G401 (cell line): Measurements from ENCODE around the gene SLC1A2. TPM values are rescaled to one million over a fixed set of nuclear protein-coding genes. Genes with fewer than 3 reads are reported as not detected.

Experiments used
- DNase-seq: peaks from one replicate; pipeline ENCODE4 v3.0.0-alpha.2; 2015; ENCODE audit warnings: low spot score
- in situ Hi-C: cut with HindIII; loops from 2 replicates; pipeline ENCODE4 v1.10.0; 2016; ENCODE audit warnings: low sequenced_read_pairs, mixed read lengths
- total RNA-seq: library from RNA; depleted of rRNA; stranded (reverse); fragments of >200 nt; shearing (Covaris generic); gene quantifications from 2 replicates; pipeline ENCODE4 v1.2.3, GENCODE V29; 2014

The SLC1A2 gene
- total RNA-seq, 1 experiment from 2014 or later, result 0.14 TPM

DNA sequence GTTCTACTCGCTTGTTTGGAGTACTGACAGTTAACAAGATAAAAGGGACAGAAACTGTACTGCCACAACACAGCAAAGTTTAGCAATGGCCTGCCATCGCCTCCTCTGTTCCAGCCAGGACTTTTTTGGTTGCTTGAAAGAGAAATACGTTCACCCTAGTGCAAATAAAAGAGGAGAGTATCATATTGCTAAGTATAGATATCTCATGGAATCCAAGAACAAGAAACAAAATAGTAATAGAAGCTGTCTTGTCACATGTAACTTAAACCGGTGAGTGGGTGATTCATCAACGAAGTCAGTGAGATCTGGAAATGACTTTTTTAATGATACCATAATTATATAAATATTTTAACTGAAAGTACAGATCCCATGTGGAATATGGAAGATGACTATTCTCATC, 35.4 kb downstream of the SLC1A2 start:
- in situ Hi-C loops, result no loop called here
- DNase-seq, result no peak

DNA sequence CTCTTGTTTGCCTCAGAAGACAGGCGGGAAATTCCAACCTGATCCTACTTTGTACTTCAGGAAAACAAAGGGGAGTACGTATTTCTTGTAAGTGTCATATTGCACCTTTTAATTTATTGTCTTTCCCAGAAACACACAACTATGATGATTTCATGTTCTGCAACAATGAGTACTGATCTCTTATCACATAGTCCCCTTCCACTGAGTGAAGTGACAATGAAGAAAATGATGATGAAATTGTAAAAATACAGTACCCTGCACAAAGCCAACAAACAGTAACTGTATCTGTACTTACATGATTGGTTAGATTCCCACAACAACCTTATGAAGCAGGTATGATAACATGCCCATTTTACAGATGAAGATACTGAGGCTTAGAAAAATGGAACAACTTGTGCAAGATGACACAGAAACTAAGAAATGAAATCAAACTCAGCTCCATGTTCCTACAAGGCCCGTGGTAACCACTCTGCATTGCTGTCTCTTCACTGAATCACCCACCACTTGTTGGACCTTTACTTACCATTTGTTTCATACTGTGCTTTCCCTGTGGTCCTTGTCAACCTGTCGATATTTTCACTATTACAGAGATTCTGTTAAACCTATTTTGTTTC, 37.5 kb downstream of the SLC1A2 start:
- no peak for DNase-seq
- in situ Hi-C loops, result no loop called here

DNA sequence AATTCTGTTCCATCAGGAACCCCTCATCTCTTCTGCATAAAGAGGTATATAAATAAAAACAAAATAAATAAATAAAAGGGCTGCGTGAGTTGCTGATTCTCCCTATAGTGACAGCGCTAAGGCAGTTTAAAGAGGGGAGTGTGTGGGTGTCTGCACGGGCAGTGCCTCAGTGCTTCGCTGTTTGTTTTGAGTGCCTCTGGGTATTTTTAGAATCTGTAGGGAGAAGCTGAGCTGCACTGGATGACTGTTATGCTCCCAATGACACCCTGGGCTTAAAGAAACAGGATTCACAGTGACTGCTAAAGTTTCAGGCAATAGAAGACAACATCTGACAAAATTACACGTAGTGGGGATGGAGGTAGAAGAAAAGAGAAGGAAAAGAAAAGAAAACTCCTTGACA, 38.8 kb downstream of the SLC1A2 start:
- in situ Hi-C loops, result no loop called here
- no peak for DNase-seq

DNA sequence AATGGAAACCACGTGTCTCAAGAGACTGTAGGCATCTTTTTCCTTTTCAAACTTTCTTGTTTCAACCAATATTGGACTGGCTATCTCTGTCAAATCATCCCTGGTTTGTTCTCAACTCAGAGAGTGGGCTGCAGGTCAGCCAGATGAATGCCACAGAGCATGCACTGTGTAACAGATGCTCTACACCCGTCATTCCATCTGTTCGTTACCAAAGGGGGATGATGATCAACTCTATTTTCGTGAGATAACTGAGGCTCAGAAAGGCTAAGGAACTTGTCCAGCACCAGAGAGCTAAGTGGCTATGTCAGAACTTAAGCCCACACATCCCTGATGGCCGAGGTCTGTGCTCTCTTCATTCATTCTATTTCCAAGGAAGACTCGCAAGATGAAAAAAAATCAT, 42.1 kb downstream of the SLC1A2 start:
- peak; percentile 33 for DNase-seq
- in situ Hi-C loops, result no loop called here

DNA sequence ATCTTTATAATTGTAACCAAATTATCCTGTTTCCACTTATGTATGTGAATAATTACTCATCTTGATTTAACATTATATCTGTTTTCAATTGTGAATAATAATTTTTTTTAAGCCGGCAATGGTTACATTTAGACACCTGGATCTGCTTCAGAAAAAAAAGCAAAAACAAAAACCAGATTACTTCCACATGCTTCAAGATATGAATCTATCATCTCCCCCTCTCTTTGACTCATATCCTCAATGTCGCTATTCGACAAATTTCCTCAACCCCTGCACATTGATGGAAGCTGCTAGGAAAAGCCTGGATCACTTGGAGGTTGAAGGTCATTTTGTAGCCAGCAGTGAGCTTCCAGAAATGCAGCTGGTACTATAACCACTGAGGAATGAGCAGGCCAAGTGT, 42.7 kb downstream of the SLC1A2 start:
- no peak for DNase-seq
- in situ Hi-C loops, result no loop called here

DNA sequence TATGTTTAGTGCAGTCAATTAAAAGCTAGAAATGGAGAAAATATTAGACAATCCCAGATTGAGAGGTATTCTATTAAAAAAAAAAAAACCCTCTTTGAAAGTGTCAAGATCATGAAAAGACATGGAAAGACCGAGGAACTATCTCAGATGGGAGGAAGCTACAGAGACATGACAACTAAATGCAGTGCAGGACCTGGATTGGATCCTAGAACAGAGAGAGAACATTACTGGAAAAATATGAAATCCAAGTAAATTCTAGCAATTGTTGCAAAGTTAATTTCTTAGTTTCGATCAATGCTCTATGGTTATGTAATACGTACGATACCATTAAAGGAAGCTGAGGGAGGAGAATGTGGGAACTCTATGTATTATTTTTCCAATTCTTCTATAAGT, 43.2 kb downstream of the SLC1A2 start:
- in situ Hi-C loops, result no loop called here
- DNase-seq, result no peak

DNA sequence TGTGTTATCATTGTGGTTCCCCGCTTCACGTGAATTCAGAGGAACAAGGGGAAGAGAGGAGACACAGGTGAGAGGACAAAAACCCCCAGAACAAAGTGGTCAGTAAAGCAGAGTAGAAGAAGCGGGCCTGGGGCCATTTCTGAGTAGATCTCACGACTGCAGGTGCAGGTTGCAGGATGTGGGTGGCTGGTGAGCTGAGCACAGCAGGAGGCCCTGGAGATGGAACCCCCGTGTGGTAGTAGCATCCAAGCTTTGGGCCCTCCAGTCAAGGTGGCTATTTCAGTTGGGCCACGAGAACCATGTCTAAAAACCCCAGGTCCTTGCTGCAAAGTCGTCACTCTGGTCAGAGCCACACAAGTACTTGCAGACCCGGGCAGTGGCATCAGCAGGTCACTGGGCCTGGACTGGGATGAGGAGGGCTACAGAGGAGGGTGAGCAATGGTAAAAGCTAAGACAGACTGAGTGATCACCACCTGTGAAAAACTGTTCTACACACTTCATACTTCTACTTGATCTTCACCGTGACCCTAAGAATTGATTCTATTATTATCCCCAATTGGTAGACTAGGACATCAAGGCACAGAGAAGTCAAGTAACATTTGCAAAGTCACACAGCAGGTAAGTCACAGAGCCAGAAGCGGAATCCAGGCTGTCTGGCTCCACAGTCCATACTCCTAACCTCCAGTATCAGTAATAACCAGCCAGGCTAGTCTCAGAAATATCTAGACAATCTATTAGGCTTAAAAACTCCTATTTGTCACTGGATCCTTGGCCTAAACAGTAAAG, 43.8 kb downstream of the SLC1A2 start:
- no peak for DNase-seq
- in situ Hi-C loops, result no loop called here

DNA sequence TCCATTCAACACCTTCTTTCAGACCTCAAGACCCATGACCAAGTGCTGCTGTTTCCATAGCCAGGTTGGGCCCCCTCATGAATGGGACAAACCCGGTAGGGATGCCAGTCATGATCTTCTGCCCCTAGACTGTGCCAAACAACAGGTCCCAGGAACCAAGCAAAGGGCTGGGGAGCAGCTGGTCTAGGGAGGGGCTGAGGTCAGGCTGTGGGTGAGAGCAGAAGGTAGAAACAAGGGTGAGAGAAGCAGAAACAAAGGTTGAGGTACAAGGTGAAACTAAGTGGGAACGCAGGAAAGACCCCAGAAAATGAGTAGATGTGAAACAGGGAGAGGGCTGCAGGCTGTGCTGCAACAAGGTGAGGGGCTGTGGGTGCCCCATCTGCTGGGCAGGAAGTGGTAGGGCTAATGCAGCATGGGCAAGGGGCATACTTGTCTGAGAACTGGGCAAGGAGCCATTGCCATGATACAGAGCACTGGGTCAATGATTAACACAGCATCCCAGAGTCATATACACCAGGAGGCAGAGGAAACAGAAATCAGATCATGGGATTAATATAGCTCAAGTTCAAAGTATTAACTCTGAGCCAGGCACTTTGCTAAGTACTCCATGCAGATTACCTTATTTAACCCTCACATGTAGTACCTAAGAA, 45.9 kb downstream of the SLC1A2 start:
- DNase-seq, result no peak
- in situ Hi-C loops, result no loop called here

DNA sequence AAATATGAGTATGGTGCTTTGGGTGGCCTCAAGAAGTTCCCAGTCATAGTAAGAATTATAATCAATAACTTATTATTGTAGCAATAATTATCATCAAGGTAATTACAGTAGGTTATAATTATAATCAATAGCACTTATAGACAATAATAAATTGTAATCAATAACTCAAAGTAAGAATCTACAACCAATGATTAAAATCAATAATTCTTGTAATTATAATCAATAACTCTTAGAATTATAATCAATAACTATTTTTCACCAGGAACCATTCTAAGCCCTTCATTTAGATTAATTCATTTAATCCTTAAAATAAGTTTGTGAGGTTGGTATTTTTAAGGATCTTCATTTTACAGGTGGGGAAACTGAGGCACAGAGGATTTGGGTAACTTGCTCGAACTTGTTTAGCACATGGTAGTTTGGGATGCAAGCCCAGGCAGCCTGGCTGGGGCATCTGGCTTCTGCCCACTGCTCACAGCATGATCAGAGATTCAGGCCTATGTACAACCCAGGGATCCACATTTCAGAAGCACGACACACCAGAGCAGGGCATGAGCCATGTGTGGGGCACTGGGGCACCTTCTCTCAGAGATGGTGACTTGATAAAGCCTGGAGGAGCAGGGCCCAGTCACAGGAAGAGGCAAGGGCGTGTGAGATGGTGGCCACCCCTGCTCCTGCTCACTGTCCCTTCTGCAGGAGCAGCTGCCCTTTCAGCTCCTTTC, 46.6 kb downstream of the SLC1A2 start:
- DNase-seq, result no peak
- in situ Hi-C loops, result no loop called here

DNA sequence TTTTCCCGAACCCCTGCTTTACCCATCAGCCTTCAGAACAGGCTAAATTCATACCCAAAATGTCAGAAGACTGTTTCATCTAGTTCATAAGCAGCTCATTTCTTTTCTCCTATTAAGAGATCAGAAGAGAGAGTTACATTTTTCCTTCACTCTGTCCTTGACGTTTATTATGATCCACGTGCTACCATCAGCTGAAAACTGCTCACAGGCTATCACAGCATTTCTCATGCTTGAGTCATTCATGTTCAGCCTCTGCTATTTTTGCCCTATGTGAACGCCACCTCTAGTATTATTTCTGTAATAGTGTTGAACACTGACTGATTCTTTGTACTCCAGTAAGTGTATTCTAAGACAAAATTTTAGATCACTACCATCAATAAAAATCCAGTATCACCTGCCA, 51.9 kb downstream of the SLC1A2 start:
- no peak for DNase-seq
- in situ Hi-C loops, result no loop called here

DNA sequence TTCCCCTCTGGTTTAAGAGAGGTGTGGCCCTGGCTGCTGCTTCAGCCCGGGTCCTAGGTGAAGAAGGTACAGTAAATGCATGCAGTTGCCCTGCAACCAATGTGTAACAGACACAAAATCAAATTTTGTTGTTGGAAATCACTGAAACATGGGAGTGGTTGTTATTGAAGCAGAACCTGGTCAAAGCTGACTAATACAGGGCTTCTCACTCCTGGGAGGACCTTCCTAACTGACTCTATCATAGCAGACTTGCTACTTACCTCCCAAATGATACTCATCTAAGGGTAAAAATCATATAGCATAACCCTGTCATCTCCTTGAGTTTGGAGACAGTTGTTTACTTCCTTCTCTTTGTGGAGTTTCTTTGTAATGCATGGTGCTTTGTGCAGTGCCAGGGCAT, 52.6 kb downstream of the SLC1A2 start:
- DNase-seq, result no peak
- in situ Hi-C loops, result no loop called here

DNA sequence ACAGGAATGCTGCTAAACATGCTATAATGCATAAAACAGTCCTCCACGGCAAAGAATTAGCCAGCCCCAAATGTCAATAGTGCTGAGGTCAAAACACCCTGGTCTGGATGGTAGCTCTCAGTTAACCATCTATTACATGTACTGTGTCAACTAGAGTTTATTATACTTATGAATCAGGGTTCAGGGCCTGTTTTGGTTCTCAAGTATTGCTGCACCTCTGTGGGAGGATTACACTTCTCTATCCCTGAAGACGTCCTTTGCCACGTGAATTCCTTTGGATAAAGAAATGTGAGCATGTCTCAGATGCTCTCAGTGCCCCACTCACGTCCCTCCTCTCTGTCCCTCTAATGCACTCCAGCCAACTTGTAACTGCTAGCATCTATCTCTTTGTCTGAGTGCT, 53.4 kb downstream of the SLC1A2 start:
- DNase-seq, result no peak
- in situ Hi-C loops, result no loop called here

DNA sequence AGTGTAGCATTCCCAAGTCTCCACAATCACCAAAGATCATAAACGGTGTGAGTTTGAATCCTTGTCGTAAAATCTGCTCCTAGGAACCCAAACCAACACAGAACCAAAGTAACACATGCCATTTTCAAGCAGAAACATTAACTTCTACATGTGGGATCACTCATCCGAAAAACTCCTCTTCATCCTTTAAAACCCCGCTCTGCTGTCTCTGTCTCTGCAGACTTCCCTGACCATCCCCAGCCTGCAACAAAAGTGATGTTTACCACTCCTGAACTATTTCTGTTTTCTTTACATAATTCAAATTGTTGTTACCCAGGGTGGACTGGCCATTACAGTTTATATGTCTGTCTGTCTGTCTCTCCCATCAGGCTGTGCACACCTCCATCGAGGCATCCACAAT, 54.0 kb downstream of the SLC1A2 start:
- in situ Hi-C loops, result no loop called here
- DNase-seq, result no peak

DNA sequence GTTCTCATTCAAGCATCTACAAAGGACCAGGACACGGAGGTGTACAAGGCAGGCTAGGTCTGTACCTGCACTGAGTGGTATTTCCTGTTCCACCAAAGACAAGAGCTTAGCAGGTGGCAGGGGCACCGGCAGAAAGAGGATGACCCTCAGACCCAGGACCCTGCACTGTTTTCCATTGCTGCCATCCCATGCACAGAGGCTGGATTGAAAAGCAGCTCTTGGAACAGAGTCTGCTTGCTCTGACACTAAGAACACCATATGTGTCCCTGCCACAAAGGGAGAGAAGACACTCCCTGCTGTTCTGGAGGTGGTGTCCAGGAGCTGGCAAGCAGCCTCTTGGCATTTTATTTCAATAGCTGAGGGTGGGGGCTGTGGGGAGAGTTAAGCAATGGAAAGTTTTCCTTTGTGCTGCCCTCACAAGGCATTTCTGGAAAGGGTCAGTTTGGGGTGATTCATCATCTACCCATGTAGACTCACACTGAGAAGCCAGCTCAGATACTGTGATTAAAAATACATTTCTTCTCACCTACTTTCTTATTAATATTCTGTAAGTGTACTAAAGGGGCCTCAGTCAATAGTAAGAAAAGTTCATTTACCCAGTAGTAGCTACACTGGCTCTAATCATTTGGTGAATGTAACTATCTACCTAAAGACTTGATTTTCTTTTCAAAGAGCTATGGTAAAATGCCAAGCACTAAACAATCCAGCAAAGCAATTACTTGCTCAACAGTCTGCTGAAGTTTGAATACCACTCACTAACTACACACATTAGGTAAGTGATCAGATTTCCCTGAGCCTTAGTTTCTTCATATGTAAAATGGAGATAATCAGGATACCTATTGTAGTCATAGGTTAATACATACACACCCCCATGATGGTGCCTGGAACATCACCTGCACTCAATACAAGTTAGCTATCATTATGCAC, 55.2 kb downstream of the SLC1A2 start:
- DNase-seq, result peak; percentile 85

DNA sequence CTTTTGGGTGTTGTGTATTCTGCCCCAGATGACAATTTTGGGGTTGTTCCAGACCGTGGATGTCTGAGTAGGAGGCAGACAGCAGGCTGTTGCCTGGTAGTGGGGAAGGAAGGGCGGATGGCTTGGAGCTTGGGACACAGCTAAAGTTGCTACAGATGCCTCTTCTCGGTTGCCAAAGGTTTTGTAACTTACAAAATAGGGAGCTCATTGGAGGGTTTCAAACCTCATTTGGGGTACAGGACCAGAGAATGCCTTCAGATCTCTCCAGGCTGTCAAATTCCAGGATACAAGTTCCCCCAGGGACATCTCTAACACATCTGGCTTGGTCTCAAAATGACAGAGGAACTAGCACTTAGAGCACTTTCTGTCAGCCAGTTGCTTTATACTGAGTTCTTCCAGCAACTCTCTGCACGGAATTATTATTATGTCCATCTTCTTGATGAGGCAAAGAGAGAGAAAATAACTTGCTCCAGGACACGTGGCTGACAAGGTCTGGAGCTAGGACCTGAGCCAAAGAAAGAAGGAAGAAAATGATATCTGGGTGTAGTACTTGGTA, 56.0 kb downstream of the SLC1A2 start:
- in situ Hi-C loops, result no loop called here
- no peak for DNase-seq

More for the DNA sequence above, 55.2 kb downstream of the SLC1A2 start:
- in situ Hi-C loops, result no loop called here

DNA sequence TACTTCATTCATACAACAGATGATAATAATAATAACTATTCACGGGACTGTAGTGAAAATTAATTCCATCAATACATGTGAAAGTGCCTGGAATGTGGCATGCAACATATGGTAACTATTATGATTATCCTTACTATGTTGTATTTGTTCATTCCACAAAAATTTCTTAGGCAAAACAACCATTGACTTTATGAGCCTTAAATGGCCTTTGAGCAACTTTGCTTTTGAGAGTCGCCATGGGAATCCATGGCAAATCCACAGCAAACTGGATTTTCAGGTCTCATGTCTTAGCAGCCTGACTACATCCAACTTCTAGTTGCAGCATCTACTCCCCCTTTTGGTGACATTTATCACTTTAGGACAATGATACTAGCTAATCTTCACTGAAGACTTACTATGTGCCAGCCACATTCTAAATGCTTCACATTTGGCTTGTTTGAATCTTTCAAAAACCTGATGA, 56.8 kb downstream of the SLC1A2 start:
- DNase-seq, result no peak
- in situ Hi-C loops, result no loop called here

DNA sequence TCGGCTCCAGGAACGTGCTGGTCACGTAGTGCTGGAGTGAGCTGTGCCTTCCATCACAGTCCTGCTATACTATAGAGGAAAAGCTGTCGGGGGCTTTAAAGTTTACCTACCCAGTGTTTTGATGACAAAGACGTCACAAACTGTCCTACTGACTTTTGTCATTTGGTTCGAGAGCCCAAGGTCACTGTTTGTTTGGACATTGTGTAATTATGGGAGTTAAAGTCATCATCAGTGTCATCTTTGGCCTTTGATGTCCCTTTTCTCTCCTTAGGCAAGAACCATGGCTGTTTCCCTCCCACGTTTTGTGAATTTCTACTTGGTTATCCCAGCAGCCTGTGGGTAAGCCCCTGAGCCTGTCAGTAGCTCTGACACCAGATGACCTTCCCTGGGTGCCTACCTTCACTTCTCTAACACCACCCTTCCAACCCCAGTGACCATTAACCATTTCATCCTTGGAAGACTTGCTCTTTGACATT, 59.3 kb downstream of the SLC1A2 start:
- no peak for DNase-seq
- in situ Hi-C loops, result no loop called here

DNA sequence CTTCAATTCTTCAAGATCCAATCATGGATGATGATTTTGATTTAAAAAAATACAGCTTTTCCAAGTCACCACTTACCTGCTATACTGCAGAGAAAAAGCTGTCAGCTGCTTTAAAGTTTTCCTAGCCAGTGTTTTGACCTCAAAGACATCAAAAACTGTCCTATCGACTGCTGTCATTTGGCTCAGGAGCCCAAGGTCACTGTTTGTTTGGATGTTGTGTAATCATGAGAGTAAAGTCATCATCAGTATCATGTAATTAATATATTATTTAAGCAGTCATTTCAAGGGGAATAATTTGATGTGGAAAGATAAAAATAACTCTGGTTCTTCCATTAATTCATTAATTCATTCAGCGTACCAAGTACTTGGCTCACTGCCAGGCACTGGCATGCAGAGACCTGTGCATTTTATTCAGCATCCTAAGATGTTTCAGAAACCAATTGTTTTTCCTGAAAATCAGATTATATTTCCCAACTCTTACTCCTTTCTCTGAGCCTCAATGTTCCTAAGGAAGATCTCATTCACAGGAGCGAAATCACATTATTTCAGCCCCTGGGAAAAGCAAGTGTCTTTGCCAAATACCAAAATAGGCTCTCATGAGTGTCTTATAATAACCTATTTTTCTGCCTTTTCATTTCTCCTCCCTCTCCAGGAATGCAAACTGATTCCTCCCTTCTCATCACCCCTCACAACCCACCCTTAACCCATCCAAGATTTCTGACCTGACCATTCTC, 59.9 kb downstream of the SLC1A2 start:
- peak; percentile 21 for DNase-seq
- in situ Hi-C loops, result no loop called here
